ENCODE data around the gene RBM33.

RBM33 gene

DNA sequence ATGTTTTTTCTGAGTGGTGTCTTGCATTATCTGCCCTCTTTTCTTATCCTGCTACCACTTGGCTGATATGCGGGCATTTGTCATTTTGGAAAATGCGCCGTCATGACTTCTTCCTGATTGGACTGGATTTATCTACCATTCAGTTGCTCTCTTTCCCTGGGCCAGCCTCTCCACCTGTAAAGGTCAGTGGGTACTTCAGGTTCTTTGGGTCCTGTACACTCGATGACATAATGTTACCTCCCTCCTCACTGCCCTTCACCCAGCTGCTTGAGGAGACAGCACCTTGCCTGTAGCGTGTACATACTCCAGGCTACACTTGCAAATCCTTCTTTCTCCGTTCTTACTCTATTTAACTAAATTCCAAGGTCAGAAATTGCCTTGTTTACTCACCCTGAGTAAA lies 83.7 kb downstream of the RBM33 start:
- H3K36me3 ChIP-seq (ENCODE audit: control insufficient read depth in 2 of 2, insufficient read depth in 1 of 2, low read length in 2 of 2), result peaks cover 0 to 46% of the 10 kb centered on the region in 2 experiments; a peak in 1 of 3 replicates
- no peaks in the 10 kb centered on the region for H3K9me3 ChIP-seq (ENCODE audit: control insufficient read depth, insufficient read depth, low read depth, low read length)
- no peak overlapping the region for H3K27ac ChIP-seq (ENCODE audit: extremely low read depth, low read depth, low read length)
- POLR2A ChIA-PET, result no interaction called here
- CTCF ChIA-PET, result interaction anchor here (1.7 kb wide), 1 partner anchor 129 kb away, joined by 5 read pairs; no protein-coding TSS in a partner anchor
- H3K4me1 ChIP-seq (ENCODE audit: control insufficient read depth, insufficient read depth, low read length), result no peaks in the 10 kb centered on the region
- TF ChIP-seq IKZF3 (tag by site-specific recombination; IDR thresholded peaks at IDR 0.05), result no peak
- no peak for TF ChIP-seq ZNF560 (tag by site-specific recombination; IDR thresholded peaks at IDR 0.05; ENCODE audit: borderline replicate concordance)
- TF ChIP-seq ZBTB48 (tag by site-specific recombination; IDR thresholded peaks at IDR 0.05), result no peak
- TF ChIP-seq ZNF785 (tag by site-specific recombination; IDR thresholded peaks at IDR 0.05), result no peak
- no peak for TF ChIP-seq ZNF354C (tag by site-specific recombination; IDR thresholded peaks at IDR 0.05; ENCODE audit: borderline replicate concordance, low read depth)
- no peak overlapping the region for H3K4me3 ChIP-seq (ENCODE audit: low read depth, low read length)

DNA sequence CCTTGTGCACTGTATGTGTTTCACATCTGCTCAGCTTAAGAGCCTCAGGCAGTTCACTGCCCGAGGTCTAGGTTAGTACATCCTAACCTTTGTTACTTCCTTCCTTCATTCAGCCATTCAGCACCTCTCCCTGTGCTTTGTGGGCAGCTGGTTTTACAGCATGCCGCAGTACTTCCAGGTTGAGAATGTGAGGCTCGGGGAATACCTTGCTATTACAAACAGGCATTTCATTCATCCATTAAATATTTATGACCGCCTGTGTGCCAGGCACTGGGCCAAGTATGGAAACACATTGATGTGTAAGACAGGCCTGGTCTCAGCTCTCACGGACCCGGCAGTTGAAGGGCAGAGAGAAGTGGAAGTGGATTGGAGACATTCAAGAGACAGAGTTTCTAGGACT lies 85.4 kb downstream of the RBM33 start:
- Histone ChIP-seq H3K4me3 (ENCODE audit: low read depth, low read length) (no peak overlapping the region), H3K4me1 (ENCODE audit: control insufficient read depth, insufficient read depth, low read length) (no peaks in the 10 kb centered on the region), H3K27ac (ENCODE audit: extremely low read depth, low read depth, low read length) (no peak overlapping the region), H3K36me3 (ENCODE audit: control insufficient read depth in 2 of 2, insufficient read depth in 1 of 2, low read length in 2 of 2) (peaks cover 0 to 45% of the 10 kb centered on the region in 2 experiments; a peak in 1 of 3 replicates), H3K9me3 (ENCODE audit: control insufficient read depth, insufficient read depth, low read depth, low read length) (no peaks in the 10 kb centered on the region)
- CTCF ChIA-PET, result interaction anchor here (0.7 to 3.6 kb wide), 3 partner anchors 131 to 815 kb away, joined by 3 to 17 read pairs (median 6); no protein-coding TSS in a partner anchor
- POLR2A ChIA-PET, result no interaction called here
- TF ChIP-seq ZNF423 (tag by site-specific recombination; IDR thresholded peaks at IDR 0.05), result no peak
- no peak for TF ChIP-seq ZNF792 (tag by site-specific recombination; IDR thresholded peaks at IDR 0.05)
- no peak for TF ChIP-seq ZFHX2 (tag by site-specific recombination; conservative IDR thresholded peaks at IDR 0.05)
- TF ChIP-seq ZNF366 (tag by site-specific recombination; conservative IDR thresholded peaks at IDR 0.05), result no peak
- TF ChIP-seq ZNF670 (tag by site-specific recombination; IDR thresholded peaks at IDR 0.05; ENCODE audit: low read depth), result no peak
- no peak for TF ChIP-seq ZNF473 (tag by site-specific recombination; IDR thresholded peaks at IDR 0.05)
- TF ChIP-seq, protein P1, sequence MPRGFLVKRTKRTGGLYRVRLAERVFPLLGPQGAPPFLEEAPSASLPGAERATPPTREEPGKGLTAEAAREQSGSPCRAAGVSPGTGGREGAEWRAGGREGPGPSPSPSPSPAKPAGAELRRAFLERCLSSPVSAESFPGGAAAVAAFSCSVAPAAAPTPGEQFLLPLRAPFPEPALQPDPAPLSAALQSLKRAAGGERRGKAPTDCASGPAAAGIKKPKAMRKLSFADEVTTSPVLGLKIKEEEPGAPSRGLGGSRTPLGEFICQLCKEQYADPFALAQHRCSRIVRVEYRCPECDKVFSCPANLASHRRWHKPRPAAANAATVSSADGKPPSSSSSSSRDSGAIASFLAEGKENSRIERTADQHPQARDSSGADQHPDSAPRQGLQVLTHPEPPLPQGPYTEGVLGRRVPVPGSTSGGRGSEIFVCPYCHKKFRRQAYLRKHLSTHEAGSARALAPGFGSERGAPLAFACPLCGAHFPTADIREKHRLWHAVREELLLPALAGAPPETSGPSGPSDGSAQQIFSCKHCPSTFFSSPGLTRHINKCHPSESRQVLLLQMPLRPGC (tag by site-specific recombination; IDR thresholded peaks at IDR 0.05), result no peak
- TF ChIP-seq KLF9 (tag by site-specific recombination; IDR thresholded peaks at IDR 0.05; ENCODE audit: low read depth), result no peak
- no peak for TF ChIP-seq ZNF155 (tag by site-specific recombination; IDR thresholded peaks at IDR 0.05)
- TF ChIP-seq, protein P2, sequence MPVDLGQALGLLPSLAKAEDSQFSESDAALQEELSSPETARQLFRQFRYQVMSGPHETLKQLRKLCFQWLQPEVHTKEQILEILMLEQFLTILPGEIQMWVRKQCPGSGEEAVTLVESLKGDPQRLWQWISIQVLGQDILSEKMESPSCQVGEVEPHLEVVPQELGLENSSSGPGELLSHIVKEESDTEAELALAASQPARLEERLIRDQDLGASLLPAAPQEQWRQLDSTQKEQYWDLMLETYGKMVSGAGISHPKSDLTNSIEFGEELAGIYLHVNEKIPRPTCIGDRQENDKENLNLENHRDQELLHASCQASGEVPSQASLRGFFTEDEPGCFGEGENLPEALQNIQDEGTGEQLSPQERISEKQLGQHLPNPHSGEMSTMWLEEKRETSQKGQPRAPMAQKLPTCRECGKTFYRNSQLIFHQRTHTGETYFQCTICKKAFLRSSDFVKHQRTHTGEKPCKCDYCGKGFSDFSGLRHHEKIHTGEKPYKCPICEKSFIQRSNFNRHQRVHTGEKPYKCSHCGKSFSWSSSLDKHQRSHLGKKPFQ (tag by site-specific recombination; IDR thresholded peaks at IDR 0.05), result no peak
- TF ChIP-seq ZBTB17 (tag by site-specific recombination; IDR thresholded peaks at IDR 0.05), result no peak
- TF ChIP-seq ZXDB (tag by site-specific recombination; IDR thresholded peaks at IDR 0.05), result no peak
- no peak for TF ChIP-seq ZNF335 (tag by site-specific recombination; conservative IDR thresholded peaks at IDR 0.05)
- TF ChIP-seq, protein P3, sequence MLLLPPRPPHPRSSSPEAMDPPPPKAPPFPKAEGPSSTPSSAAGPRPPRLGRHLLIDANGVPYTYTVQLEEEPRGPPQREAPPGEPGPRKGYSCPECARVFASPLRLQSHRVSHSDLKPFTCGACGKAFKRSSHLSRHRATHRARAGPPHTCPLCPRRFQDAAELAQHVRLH (tag by site-specific recombination; IDR thresholded peaks at IDR 0.05), result no peak

DNA sequence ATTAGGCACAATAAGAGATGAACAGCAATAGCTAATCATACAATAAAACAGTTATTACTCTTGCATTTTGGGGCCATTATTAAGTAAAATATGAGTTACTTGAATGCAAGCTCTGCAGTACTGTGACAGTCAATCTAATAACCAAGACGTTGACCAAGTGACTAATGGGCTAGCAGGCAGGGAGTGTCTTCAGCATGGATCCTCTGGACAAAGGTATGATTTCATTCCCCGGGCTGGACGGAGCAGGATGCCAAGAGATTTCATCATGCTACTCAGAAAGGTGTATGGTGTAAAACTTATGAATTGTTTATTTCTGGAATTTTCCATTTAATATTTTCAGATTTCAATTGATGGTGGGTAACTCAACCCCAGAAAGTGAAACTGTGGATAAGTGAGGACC lies 86.9 kb downstream of the RBM33 start:
- no peaks in the 10 kb centered on the region for H3K4me1 ChIP-seq (ENCODE audit: control insufficient read depth, insufficient read depth, low read length)
- CTCF ChIA-PET, result interaction anchor here (0.7 to 3.6 kb wide), 7 partner anchors 8 to 352 kb away, joined by 3 to 17 read pairs (median 3); no protein-coding TSS in a partner anchor
- no peak overlapping the region for H3K4me3 ChIP-seq (ENCODE audit: low read depth, low read length)
- H3K27ac ChIP-seq (ENCODE audit: extremely low read depth, low read depth, low read length), result no peak overlapping the region
- H3K9me3 ChIP-seq (ENCODE audit: control insufficient read depth, insufficient read depth, low read depth, low read length), result no peaks in the 10 kb centered on the region
- peaks cover 0 to 45% of the 10 kb centered on the region in 2 experiments; a peak in 1 of 3 replicates for H3K36me3 ChIP-seq (ENCODE audit: control insufficient read depth in 2 of 2, insufficient read depth in 1 of 2, low read length in 2 of 2)
- POLR2A ChIA-PET, result no interaction called here
- TF ChIP-seq ZNF747 (tag by site-specific recombination; IDR thresholded peaks at IDR 0.05) (no peak), ZNF426 (tag by site-specific recombination; IDR thresholded peaks at IDR 0.05) (no peak), ZNF621 (tag by site-specific recombination; IDR thresholded peaks at IDR 0.05) (no peak), ZBTB17 (tag by site-specific recombination; IDR thresholded peaks at IDR 0.05) (no peak), ZNF248 (tag by site-specific recombination; IDR thresholded peaks at IDR 0.05) (no peak), ZNF239 (tag by site-specific recombination; IDR thresholded peaks at IDR 0.05) (no peak)
- TF ChIP-seq, protein P4, sequence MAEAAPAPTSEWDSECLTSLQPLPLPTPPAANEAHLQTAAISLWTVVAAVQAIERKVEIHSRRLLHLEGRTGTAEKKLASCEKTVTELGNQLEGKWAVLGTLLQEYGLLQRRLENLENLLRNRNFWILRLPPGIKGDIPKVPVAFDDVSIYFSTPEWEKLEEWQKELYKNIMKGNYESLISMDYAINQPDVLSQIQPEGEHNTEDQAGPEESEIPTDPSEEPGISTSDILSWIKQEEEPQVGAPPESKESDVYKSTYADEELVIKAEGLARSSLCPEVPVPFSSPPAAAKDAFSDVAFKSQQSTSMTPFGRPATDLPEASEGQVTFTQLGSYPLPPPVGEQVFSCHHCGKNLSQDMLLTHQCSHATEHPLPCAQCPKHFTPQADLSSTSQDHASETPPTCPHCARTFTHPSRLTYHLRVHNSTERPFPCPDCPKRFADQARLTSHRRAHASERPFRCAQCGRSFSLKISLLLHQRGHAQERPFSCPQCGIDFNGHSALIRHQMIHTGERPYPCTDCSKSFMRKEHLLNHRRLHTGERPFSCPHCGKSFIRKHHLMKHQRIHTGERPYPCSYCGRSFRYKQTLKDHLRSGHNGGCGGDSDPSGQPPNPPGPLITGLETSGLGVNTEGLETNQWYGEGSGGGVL (tag by site-specific recombination; IDR thresholded peaks at IDR 0.05), result no peak
- TF ChIP-seq, protein P5, sequence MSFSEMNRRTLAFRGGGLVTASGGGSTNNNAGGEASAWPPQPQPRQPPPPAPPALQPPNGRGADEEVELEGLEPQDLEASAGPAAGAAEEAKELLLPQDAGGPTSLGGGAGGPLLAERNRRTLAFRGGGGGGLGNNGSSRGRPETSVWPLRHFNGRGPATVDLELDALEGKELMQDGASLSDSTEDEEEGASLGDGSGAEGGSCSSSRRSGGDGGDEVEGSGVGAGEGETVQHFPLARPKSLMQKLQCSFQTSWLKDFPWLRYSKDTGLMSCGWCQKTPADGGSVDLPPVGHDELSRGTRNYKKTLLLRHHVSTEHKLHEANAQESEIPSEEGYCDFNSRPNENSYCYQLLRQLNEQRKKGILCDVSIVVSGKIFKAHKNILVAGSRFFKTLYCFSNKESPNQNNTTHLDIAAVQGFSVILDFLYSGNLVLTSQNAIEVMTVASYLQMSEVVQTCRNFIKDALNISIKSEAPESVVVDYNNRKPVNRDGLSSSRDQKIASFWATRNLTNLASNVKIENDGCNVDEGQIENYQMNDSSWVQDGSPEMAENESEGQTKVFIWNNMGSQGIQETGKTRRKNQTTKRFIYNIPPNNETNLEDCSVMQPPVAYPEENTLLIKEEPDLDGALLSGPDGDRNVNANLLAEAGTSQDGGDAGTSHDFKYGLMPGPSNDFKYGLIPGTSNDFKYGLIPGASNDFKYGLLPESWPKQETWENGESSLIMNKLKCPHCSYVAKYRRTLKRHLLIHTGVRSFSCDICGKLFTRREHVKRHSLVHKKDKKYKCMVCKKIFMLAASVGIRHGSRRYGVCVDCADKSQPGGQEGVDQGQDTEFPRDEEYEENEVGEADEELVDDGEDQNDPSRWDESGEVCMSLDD (tag by site-specific recombination; IDR thresholded peaks at IDR 0.05), result no peak
